Liver (tissue), 3 donors: ENCODE data around the gene CCDC144A.

Source experiments
- ATF3 ChIP-seq: IDR thresholded peaks from 2 replicates; pipeline ENCODE4 v1.6.1; 2016; ENCODE audit warnings: antibody characterized with exemption
- EGR1 ChIP-seq, 2 donors: IDR thresholded peaks; 2 replicates each; pipeline ENCODE4 v1.6.1; 2016 to 2018; ENCODE audit warnings: antibody characterized with exemption in 2 of 2, low read depth in 2 of 2
- FOXA1 ChIP-seq: IDR thresholded peaks from 2 replicates; pipeline ENCODE4 v1.6.1; 2016; ENCODE audit warnings: antibody characterized with exemption
- HNF4A ChIP-seq, 2 donors: conservative IDR thresholded peaks; 2 replicates each; pipeline ENCODE4 v1.6.1; 2016; ENCODE audit warnings: antibody characterized with exemption in 2 of 2, mild to moderate bottlenecking in 2 of 2
- MAX ChIP-seq: IDR thresholded peaks from 2 replicates; pipeline ENCODE4 v1.6.1; 2016; ENCODE audit warnings: antibody characterized with exemption
- RAD21 ChIP-seq, 2 donors: IDR thresholded peaks; 2 replicates each; pipeline ENCODE4 v1.6.1; 2016; ENCODE audit warnings: antibody characterized with exemption in 2 of 2, mild to moderate bottlenecking in 2 of 2
- REST ChIP-seq: IDR thresholded peaks from 2 replicates; pipeline ENCODE4 v1.6.1; 2016; ENCODE audit warnings: antibody characterized with exemption, mild to moderate bottlenecking
- RXRA ChIP-seq, 2 donors: IDR thresholded peaks; 2 replicates each; pipeline ENCODE4 v1.6.1; 2017 to 2018; ENCODE audit warnings: antibody characterized with exemption in 2 of 2, mild to moderate bottlenecking in 1 of 2
- SP1 ChIP-seq: IDR thresholded peaks from 2 replicates; pipeline ENCODE4 v1.6.1; 2018; ENCODE audit warnings: antibody characterized with exemption, mild to moderate bottlenecking
- TAF1 ChIP-seq: conservative IDR thresholded peaks from 2 replicates; pipeline ENCODE4 v1.6.1; 2016; ENCODE audit warnings: antibody characterized with exemption, mild to moderate bottlenecking
- TF ChIP-seq, protein P1 (sequence below): fragments of 150-350 bp; IDR thresholded peaks from 2 replicates; pipeline ENCODE4 v1.5.1; 2017; ENCODE audit warnings: improper control_type of control experiment, low read depth, low read length; ENCODE audit not compliant: missing input control
- donor health status: healthy.
- donor health status: healthy.

DNA sequence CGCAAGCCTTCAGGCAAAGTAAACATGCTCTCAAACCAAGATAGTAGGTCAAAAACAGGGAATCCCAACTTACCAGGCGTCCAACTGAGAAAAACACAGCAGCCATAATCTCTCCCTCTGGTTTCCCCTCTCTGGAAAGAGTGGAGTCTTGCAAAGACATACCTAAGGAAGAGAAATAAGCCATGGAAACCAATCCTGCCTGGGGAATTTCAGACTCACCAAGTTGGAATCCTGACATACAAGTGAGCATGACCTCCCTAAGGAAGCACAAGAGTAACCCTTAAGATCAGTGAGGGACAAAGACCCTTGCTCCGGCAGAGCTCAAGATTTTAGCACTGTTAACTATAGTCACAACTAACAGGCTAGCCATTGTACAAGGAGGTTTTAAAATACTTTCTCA is 40.5 kb upstream of the CCDC144A start:
- TF ChIP-seq, protein P1, sequence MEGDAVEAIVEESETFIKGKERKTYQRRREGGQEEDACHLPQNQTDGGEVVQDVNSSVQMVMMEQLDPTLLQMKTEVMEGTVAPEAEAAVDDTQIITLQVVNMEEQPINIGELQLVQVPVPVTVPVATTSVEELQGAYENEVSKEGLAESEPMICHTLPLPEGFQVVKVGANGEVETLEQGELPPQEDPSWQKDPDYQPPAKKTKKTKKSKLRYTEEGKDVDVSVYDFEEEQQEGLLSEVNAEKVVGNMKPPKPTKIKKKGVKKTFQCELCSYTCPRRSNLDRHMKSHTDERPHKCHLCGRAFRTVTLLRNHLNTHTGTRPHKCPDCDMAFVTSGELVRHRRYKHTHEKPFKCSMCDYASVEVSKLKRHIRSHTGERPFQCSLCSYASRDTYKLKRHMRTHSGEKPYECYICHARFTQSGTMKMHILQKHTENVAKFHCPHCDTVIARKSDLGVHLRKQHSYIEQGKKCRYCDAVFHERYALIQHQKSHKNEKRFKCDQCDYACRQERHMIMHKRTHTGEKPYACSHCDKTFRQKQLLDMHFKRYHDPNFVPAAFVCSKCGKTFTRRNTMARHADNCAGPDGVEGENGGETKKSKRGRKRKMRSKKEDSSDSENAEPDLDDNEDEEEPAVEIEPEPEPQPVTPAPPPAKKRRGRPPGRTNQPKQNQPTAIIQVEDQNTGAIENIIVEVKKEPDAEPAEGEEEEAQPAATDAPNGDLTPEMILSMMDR = no peak
- no peak for TF ChIP-seq RXRA (IDR thresholded peaks at IDR 0.05)
- no peak for TF ChIP-seq REST
- TF ChIP-seq RAD21 (IDR thresholded peaks at IDR 0.05) = no peak
- no peak for TF ChIP-seq MAX
- TF ChIP-seq TAF1 = no peak
- no peak for TF ChIP-seq ATF3
- TF ChIP-seq EGR1 (IDR thresholded peaks at IDR 0.05; ENCODE audit: low read depth in 2 of 2) = no peak
- no peak for TF ChIP-seq HNF4A (conservative IDR thresholded peaks at IDR 0.05)
- TF ChIP-seq SP1 = no peak
- no peak for TF ChIP-seq FOXA1
